ENCODE results near the gene SUPT6H.

Gene SUPT6H

DNA sequence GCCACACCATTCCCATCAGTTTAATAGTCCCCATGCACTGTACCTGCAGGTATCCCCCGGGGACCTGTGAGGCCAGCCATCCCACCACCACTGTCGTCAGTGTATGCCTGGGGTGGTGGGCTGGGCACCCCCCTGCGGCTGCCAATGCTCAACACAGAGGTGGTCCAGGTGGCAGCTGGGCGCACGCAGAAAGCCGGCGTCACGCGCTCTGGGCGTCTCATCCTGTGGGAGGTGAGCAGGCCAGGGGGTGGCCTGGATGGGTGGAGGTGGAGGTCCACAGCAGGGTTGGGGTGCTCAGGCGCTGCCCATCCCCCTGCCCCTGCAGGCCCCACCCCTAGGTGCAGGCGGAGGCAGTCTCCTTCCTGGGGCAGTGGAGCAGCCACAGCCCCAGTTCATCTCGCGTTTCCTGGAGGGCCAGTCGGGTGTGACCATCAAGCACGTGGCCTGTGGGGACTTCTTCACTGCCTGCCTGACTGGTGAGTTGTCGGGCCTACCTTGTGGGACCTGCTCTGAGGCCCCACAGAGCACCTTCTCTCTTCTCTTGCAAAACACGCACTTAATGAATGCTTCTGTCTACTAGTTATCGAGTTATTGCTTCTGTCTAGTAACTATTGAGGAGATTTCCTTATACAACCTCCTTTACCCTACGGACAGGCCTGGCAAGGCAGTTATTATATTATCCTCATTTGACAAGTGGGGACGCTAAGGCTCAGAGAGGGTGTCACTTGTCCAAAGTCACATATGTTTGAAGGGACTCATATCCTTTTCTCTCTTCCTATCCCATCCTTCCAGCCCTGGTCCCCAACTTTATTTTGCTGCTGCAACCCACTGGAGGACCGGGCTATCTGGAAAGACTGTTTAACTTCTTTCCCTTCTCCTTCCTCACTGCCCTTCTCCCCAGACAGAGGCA, 76.0 kb downstream of the SUPT6H start:
- DNase-seq = no peak

DNA sequence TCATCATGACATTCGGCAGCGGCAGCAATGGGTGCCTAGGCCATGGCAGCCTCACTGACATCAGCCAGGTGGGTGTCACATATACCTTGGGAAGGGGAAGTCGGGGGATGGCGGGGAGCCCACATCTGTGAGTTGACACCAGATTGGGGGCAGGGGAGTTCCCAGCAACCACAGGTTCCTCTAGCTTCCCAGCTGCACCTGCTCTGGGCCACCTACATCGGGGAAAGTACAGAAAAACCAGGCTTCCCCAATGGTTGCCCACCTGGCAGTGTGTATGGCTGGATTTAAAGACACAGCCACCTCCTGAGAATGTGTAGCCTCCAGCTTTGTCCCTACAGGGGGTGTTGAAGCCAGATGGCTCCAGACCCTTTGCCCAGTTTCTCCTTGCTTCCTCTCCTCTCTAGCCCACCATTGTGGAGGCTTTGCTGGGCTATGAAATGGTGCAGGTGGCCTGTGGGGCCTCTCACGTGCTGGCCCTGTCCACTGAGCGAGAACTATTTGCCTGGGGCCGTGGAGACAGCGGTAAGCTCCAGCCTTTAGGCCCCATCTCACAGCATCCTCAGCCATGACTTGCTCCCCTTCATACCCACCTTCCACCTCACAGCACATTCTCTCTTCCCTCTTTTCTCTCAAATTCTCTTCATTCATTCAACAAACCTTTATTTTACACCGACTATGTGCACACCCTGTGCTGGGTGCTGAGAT, 76.8 kb downstream of the SUPT6H start:
- peak; percentile 56 to 88 for DNase-seq

DNA sequence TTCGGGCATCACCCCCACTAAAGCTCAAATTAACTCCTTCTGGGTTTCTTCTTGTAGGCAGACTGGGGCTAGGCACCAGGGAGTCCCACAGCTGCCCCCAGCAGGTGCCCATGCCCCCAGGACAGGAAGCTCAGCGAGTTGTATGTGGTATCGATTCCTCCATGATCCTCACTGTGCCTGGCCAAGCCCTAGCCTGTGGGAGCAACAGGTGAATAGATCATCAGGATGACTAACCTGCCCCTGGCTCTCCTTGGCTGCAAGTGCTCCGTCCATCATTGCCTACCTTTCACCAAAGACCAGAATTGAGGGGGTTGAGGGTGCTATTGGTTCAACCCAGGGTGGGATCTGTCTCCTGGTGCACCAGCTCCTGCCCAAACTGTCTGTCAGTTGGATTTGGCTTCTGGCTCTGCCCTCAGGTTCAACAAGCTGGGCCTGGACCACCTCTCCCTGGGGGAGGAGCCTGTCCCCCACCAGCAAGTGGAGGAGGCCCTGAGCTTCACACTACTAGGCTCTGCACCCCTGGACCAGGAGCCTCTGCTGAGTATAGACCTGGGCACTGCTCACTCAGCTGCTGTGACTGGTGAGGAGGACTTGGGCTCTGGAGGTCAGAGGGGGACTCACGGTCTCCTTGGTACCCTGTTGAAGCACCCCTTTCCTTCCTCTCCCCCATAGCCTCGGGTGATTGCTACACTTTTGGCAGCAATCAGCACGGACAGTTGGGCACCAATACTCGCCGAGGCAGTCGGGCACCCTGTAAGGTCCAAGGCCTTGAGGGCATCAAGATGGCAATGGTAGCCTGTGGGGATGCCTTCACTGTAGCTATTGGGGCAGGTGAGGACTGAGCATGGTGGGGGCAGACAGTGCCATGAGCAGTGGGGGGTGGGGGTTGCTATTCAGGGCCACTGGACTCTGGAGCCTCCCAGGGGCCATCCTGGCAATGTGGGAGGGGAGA, 78.7 kb downstream of the SUPT6H start:
- no peak for DNase-seq

DNA sequence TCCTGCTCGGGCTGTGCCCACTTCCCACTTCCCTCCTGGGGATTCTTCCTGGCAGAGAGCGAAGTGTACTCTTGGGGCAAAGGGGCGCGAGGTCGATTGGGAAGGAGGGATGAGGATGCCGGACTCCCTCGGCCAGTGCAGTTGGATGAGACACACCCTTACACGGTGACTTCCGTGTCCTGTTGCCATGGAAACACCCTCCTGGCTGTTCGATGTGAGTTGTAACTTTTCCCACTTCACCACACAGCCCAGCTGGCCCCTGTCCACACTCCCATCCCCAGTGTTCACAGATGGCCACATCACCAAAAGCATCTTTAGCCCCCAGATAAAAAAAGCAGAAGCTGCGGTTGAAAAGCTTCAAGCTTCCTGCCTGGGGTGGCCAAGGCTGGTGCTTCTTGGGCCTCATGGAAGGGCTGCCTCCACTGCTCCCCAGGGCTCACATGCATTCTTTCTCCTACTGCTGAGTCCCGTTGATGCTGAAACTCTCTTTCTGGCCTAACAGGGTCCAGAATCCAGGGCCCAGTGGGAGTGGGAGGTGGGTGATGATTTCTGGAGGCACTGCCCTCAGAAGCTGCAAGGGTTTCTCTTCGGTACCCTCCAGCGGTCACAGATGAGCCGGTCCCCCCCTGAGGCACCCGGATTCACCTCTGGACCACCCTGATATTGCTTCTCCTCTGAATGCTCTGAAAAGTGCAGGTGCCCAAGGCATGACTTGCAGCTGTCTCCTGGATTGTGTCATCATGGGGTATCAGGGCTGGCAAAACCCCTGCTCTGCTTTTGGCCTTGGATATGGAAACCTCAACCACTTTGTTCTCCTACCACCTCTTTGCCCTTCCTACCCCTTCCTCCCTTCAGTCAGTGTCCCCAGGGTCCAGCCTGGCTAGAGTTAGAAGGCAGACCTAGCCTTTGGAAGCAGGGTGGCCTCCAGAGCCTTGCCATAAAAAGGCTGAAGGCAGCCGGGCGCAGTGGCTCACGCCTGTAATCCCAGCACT, 79.6 kb downstream of the SUPT6H start:
- no peak for DNase-seq

DNA sequence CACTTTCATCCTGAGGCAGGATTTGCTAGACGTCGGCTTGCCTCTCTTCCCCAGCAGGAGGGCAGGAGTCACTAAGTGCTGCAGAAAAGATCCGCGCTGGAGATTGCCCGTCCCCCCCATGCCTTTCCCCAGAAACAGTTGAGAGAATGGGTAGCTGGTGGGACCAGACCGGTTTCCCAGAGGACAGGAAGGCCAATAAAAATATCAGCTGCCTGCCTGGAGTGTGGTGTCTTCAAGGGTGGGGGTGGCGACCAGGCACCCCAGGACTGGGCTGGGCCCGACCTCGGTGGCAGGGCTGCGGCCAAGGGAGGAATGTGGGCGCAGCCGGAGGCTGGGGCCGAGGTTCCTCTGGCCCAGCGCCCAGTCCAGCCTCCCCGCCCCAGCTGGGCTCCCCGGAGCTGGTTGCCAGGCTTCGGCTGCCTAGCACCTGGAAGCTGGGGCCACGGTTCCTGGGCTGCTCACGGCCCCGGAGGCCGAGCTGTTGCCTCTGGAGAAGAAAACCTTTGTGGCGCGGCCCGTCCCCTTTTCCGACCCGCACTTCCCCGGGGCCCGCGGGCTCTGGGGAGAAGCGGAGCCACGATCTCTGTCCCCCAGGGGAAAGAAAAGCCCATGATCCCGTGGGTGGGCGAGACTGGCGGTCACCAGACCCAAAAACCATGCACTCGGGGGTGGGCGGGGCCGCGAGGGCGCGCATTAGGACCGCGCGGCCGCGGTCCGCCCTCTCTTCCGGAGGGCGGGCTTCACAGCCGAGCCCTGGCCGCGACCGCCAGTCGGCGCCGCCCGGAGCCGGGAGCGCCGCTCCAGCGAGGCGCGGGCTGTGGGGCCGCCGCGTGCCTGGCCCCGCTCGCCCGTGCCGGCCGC, 81.5 kb downstream of the SUPT6H start, which contains the start of gene TRAF4:
Gene TRAF4 (plus strand): TSS at position 769 of the 861 bp plus-strand sequence. CDS start 102 bp downstream, outside the sequence.
- peak; percentile 76 to 84 for DNase-seq

DNA sequence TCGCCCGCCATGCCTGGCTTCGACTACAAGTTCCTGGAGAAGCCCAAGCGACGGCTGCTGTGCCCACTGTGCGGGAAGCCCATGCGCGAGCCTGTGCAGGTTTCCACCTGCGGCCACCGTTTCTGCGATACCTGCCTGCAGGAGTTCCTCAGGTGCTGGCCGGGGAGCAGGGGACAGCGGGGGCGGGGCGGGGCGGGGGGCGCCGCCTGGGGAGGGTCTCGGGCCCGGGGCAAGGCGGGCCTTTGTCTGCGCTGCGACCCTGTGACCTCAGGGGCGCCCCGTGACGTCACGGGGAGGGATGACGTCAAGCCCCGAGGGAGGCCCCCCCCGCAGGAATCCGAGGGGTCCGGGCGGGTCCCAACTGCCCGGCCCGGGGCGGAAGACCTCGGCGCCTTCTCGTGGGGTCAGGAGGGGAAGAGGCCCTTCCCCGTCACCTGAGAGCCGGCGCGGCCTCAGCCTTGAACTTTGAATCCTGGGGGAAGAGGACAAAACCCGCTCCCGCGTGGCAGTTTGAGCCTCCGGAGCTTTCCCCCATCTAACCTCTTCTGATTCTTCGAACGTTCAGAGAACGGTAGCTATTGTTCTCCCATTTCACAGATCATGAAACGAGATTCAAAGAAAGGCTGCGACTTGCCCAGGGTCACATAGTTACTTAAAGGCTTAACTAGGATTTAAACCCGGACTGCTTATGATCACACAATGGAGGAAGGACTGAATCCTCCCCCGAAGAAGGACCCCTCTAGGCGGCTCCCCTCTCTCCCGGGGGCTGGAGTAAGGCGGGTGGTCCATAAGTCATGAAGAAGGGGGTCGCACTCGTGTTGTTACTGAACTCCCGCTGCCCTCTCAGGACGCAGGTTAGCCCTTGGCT, 82.3 kb downstream of the SUPT6H start:
- DNase-seq = peak; percentile 65 to 78

DNA sequence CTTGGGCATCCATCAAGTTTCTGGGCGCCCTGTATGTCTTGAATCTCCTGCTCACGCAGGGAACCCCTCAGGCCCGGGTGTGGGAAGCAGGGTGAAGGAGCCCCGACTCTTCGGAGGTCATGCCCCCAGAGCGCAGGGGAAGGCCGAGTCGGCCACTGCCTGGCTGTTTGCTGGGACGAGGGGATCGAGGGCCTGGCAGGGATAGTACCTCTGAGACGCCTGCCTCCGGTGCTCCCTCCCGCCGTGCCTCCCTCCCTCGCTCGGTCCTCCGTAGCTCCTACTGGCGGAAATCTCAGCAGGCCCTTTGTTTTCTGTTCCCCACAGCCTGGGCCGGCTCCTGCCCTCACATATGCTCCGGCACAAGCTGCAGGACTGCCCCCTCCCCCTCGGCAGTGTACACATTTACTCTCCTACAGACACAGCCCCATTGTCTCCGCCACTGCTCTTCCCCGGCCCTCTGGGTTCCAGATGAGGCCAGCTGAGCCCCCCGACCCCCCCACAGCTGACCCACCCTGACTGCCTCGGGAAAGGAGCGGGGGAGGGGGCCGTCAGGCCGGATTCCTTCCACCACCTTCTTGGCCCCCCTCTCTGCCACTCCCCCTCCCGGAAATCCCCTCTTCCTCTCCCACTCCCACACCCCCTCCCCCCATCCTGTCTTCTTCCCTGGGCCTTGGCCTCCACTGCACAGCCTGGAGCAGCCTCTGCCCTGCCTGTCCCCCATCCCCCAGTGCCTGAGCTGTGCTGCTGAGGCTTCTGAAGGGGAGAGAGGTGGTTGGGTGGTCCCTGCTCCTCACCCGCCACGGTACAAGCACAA, 83.2 kb downstream of the SUPT6H start:
- peak; percentile 27 to 34 for DNase-seq

DNA sequence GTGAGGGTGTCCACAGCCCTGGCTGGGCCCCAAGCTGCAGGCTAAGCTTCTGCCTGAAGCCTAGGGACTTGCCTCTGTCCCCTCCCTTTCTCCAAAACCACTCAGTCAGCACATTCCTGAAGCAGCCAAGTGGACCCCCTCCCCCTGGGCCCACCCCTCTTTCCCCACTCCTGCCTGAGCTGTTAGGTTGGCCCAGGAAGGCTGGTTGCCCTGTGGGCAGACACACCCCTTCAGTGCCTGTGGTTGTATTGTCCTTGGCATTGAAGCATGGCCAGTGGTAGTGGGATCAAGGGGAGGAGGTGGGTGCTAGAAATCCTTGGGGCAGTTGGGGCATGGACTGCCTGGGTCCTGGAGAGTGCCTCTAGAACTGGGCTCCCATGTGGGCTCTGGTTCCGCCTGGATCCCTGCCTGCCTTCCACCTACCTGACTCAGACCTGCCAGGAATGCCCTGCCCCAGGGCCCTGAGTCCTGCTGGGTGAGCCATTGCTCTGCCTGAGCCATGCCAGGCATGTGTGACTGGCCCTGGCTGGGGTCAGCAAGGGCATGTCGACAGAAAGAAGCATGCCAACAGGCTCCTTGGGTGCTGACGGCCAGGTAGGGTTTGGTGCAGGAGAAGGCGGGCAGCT, 83.9 kb downstream of the SUPT6H start:
- DNase-seq = no peak

DNA sequence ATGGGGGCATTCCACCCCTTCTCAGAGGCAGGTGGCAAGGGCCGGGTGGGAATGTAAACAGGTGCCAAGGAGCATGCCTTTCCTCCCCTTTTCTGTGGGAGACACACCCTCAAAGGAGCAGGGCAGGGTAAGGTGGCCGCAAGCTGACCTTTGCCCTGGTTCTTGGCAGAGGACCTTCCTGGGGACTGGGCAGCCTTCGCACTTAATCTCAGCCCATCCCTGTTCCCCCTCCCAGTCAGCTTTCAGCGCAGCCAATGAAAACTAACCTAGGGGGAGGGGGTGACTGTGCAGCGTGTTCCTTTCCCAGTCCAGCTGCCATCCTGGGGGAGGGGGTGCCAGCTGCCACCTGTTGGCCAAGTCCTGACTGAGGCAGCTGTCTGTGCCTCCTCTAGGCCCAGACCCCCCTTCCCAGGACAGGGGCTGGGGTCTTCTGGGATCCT, 84.6 kb downstream of the SUPT6H start:
- no peak for DNase-seq

DNA sequence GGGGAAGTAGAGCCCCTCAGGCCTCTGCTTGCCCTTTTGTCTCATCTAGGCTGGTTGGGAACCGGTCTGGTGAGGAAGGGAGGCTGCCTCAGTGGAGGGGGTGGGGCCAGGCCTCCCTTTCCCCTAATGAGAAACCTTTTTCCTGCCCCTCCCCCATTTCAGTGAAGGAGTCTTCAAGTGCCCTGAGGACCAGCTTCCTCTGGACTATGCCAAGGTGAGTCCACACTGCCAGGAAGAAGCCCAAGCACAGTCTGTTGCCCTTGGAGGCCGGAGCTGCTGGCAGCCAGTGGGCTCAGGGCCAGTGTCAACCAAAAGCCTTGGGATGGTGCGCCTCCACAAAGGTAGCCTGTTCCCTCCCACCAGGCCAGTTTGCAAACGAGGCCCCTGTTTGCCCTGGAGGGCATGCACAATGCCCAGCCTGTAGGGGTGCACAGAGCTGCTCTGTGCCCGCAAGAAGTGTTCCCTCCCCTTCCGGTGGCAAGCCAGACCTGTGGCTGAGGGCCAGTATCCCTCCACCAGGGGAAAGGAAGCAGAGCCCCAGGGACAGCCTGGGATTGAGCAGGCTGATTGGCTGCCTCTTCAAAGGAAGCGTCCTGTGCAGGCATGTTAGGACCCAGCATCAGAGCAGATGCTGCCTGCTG, 85.2 kb downstream of the SUPT6H start:
- no peak for DNase-seq

DNA sequence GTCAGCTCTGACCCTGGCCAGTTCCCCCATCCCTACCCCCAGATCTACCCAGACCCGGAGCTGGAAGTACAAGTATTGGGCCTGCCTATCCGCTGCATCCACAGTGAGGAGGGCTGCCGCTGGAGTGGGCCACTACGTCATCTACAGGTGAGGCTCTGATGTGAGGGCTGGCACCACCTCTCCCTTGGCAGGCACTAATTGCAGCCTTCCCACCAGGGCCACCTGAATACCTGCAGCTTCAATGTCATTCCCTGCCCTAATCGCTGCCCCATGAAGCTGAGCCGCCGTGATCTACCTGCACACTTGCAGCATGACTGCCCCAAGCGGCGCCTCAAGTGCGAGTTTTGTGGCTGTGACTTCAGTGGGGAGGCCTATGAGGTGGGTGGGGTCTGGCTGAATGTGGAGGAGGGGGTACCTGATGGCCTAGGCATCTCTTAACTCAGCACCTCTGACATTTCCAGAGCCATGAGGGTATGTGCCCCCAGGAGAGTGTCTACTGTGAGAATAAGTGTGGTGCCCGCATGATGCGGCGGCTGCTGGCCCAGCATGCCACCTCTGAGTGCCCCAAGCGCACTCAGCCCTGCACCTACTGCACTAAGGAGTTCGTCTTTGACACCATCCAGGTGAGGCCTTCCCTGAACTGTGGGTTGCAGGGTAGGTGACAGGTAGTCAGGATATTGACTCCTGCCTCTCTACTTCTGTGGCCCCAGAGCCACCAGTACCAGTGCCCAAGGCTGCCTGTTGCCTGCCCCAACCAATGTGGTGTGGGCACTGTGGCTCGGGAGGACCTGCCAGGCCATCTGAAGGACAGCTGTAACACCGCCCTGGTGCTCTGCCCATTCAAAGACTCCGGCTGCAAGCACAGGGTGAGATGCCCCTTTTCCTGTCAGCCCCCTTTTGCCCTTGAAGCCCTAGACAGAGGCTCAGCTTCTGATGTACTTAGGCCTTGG, 86.1 kb downstream of the SUPT6H start:
- no peak for DNase-seq

DNA sequence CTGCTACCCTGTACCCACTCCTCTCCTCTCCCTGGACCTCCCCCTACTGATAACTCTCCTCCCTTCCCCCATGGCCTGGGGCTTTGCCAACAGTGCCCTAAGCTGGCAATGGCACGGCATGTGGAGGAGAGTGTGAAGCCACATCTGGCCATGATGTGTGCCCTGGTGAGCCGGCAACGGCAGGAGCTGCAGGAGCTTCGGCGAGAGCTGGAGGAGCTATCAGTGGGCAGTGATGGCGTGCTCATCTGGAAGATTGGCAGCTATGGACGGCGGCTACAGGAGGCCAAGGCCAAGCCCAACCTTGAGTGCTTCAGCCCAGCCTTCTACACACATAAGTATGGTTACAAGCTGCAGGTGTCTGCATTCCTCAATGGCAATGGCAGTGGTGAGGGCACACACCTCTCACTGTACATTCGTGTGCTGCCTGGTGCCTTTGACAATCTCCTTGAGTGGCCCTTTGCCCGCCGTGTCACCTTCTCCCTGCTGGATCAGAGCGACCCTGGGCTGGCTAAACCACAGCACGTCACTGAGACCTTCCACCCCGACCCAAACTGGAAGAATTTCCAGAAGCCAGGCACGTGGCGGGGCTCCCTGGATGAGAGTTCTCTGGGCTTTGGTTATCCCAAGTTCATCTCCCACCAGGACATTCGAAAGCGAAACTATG, 87.0 kb downstream of the SUPT6H start:
- no peak for DNase-seq

DNA sequence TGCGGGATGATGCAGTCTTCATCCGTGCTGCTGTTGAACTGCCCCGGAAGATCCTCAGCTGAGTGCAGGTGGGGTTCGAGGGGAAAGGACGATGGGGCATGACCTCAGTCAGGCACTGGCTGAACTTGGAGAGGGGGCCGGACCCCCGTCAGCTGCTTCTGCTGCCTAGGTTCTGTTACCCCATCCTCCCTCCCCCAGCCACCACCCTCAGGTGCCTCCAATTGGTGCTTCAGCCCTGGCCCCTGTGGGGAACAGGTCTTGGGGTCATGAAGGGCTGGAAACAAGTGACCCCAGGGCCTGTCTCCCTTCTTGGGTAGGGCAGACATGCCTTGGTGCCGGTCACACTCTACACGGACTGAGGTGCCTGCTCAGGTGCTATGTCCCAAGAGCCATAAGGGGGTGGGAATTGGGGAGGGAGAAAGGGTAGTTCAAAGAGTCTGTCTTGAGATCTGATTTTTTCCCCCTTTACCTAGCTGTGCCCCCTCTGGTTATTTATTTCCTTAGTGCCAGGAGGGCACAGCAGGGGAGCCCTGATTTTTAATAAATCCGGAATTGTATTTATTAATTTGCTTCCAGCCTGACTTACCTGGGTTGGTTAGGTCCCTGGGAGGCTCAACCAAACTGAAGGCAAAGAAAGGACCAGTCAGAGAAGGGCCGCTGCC, 87.6 kb downstream of the SUPT6H start:
- DNase-seq = no peak

DNA sequence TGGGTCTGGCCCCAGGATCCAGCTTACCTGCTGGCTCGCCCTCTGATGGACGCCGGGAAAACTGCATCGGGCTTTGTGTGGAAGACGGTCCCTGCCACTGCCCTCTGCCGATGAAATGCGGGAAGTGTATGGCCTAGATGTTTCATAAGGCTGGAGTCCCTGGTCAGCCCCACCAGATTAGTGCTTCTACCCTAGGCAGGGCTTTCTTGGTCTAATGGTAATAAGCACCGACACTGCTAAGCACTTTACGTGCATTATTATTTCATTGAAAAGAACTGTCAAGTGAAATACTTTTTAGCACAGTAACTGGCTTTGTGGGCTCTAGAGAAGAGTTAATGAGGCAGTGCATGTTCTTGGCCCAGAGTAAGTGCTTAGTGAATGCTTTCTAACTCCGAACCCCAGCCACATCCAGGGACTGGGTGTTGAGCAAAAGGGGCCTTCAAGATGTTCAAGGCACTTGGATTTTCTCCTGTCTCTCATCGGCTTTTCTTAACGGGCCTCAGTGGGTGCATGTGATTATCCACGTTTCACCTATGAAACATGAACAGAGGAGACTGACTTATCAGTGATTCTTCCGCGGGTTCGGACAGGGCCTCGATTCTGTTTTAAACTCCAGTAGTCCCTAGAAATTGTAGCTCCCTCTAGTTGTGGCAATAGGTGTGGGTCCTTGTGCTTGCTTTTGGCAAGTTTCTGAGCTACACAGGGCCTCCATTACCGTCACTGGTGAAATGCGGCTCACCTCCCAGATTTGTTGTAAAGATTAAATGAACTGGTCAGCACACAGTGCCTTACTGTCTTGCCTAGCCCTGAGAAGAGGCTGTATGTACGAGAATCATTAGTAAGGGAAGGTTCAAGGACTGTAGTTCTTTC, 88.4 kb downstream of the SUPT6H start:
- DNase-seq = peak; percentile 81 to 83
